Measurements from ENCODE around the gene RARB.

- TF ChIP-seq CTCF (IDR thresholded peaks at IDR 0.05) (no peak), POLR2A (IDR thresholded peaks at IDR 0.05) (no peak)
Measured at GRCh38 chr3:25426408-25426807, 1.7 kb upstream of the RARB start.

Measured in breast epithelium (tissue), 3 donors.